Measurements from ENCODE around the gene PAPLN.

PAPLN gene

DNA sequence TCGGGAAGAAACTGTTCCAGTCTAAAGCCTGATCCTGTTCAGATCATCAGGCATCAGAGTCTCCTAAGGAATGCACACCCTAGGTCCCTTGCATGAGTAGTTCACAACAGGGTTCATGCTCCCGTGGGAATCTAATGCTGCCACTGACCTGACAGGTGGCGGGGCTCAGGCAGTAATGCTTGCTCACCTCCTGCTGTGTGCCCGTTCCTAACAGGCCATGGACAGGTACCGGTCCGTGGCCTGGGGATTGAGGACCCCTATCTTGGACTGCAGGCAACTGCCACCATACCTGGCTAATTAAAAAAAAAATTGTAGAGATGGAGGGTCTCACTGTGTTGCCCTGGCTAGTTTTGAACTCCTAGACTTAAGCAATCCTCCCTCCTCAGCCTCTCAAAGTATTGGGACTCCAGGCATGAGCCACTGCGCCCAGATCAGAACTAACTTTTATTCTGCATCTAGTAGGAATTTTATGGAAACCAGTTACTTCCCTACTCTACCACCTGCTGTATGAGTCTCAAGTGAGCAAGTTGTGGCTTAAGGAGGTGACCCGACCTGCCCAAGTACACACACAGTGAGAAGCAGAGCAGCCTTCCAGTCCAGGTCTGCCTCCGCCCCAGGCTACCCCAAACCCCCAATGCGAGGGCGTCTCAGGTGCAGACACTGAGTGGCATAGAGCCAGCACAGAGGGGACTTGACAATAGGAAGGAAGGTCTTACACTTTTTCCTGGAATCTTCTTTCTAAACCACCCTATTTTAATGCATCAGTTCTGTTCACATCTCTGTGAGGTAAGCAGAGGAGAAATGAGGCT is 2.5 kb upstream of the PAPLN start:
- TF ChIP-seq, protein P1, sequence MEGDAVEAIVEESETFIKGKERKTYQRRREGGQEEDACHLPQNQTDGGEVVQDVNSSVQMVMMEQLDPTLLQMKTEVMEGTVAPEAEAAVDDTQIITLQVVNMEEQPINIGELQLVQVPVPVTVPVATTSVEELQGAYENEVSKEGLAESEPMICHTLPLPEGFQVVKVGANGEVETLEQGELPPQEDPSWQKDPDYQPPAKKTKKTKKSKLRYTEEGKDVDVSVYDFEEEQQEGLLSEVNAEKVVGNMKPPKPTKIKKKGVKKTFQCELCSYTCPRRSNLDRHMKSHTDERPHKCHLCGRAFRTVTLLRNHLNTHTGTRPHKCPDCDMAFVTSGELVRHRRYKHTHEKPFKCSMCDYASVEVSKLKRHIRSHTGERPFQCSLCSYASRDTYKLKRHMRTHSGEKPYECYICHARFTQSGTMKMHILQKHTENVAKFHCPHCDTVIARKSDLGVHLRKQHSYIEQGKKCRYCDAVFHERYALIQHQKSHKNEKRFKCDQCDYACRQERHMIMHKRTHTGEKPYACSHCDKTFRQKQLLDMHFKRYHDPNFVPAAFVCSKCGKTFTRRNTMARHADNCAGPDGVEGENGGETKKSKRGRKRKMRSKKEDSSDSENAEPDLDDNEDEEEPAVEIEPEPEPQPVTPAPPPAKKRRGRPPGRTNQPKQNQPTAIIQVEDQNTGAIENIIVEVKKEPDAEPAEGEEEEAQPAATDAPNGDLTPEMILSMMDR (conservative IDR thresholded peaks at IDR 0.05; ENCODE audit: control insufficient read depth, insufficient read depth, low read depth, low read length) = no peak
- H3K4me3 ChIP-seq (ENCODE audit: control insufficient read depth, low read depth, low read length) = no peak overlapping the region
- DNase-seq (ENCODE audit: low read depth) = no peak

DNA sequence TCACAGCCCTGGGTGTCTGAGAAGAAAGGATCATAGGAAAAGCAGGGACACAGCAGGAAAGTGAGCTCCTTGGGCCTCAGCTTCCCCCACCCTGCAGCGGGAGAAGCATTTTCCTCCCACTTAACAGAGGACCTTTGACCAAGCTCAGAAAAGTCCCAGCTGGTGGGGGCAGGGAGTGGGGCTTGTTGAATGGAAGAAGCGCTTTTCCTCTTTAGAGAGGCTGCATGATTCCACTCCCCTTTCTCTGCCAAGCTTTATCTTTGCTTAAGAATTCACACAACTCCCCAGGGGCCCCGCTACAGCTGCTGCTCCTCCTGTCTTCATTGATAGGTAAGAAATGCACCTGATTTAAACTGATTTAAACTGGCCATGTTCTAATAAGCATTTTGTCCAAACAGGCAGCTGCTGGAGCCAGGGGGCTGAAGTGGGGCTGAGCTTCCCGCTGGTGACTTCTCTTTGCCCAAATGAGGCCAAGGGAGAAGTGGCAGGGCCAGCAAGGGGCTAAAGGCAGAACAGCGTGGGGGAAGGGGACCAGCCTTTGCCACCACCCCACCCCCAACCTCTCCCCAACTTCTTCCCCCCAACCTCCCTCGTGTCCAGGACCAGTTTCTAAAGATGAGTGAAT is 1.7 kb upstream of the PAPLN start:
- H3K4me3 ChIP-seq (ENCODE audit: control insufficient read depth, low read depth, low read length) = no peak overlapping the region
- DNase-seq (ENCODE audit: low read depth) = peak; percentile 21
- TF ChIP-seq, protein P1 (conservative IDR thresholded peaks at IDR 0.05; ENCODE audit: control insufficient read depth, insufficient read depth, low read depth, low read length) = no peak

DNA sequence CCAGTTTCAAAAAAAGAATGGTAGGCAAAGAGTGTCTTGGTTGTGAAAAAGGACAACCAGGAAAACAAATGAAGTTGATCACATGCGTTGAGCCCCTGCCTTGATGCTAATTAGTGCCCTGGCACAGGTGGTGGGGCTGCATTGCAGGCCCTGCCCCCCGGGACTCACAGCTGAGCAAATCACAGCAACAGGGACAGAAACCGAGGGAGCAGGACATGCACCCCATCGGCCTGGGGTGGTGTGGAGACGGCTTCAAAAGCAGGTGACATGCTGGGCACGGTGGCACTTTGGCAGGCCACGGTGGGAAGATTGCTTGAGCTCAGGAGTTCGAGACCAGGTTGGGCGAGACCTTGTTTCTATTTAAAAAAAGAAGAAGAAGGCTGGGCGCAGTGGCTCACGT is 1.1 kb upstream of the PAPLN start:
- no peak for DNase-seq (ENCODE audit: low read depth)
- TF ChIP-seq, protein P1 (conservative IDR thresholded peaks at IDR 0.05; ENCODE audit: control insufficient read depth, insufficient read depth, low read depth, low read length) = no peak
- no peak overlapping the region for H3K4me3 ChIP-seq (ENCODE audit: control insufficient read depth, low read depth, low read length)

DNA sequence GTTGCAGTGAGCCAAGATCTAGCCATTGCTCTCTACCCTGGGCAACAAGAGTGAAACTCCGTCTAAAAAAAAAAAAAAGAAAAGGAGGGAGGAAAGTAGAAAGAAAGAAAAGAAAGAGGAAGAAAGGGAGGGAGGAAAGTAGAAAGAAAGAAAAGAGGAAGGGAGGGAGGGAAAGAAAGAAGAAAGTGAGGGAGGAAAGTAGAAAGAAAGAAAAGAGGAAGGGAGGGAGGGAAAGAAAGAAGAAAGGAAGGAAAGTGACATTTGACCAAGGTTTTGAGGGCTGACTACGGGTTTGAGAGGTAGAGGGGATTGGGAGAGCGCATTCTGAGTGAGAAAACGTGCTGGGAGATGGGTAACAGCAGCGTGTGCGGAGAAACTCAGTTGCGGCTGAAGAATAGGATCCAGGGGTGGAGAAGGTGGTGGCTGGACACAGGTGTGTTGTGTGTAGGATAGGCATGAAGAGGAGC is 521 bp upstream of the PAPLN start:
- no peak overlapping the region for H3K4me3 ChIP-seq (ENCODE audit: control insufficient read depth, low read depth, low read length)
- DNase-seq (ENCODE audit: low read depth) = no peak

DNA sequence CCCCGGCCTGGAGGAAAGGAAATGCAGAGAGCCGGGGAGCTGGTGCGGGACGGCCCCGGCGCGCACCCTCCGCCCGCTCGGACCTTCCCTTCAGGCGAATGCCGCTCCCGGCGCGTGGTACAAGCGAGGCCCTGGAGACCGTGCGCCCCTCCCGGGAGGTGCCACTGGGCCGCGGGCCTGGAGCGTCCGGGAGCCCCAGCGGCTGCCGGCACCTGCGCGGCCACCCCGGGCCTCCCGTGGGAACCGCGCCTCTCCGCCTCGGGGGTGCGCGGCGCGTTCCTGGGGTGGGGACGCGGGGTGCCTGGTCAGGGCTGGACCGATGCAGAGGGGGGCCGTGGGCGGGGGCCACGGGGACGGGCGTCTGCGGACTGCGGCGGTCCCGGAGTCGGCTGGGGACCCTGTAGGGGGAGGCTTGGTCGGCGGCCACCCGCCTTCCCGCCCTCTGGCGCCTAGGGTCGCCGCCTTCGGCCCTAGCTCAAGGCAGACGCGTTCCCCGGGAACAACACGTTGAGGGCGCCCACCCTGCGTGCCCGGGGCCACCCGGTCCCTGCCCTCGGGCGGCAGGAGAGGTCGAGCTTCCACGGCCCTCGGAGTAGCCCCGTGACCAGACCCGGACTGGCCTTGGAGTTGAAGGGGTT is 599 bp downstream of the PAPLN start:
- DNase-seq (ENCODE audit: low read depth) = no peak
- TF ChIP-seq, protein P1 (conservative IDR thresholded peaks at IDR 0.05; ENCODE audit: control insufficient read depth, insufficient read depth, low read depth, low read length) = no peak
- H3K4me3 ChIP-seq (ENCODE audit: control insufficient read depth, low read depth, low read length) = peak overlapping the region; percentile 45

More for the DNA sequence above, 521 bp upstream of the PAPLN start:
- TF ChIP-seq, protein P1 (conservative IDR thresholded peaks at IDR 0.05; ENCODE audit: control insufficient read depth, insufficient read depth, low read depth, low read length) = no peak

DNA sequence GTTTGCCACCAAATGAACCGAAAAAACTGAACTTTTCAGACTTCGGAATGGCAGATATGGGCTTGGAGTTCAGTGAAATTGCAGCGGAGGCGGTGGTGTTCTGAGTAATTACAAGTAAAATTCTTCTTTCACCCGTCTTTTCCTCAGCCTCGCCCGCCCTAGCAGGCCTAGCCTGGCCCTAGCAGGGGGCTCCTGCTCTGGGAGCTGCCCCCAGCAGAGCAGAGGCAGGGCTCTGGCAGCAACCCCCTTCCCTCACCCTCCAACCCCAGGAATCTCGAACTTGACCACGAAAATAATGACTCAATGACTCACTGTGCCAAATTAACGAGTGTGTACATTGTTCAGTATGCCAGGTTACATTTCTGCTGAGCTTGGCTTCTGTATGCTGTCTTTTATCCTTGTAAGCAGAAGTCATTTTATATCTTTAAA is 1.1 kb downstream of the PAPLN start:
- peak overlapping the region; percentile 45 for H3K4me3 ChIP-seq (ENCODE audit: control insufficient read depth, low read depth, low read length)
- peak; percentile 82 for DNase-seq (ENCODE audit: low read depth)

More for the DNA sequence above, 1.1 kb downstream of the PAPLN start:
- TF ChIP-seq, protein P1 (conservative IDR thresholded peaks at IDR 0.05; ENCODE audit: control insufficient read depth, insufficient read depth, low read depth, low read length) = no peak

All from fibroblast of mammary gland (primary cell).